GM19463 (cell line): ENCODE results near the gene CCL25.
"Not testable (repeated sequence)": the region's sequence is repeated elsewhere in the genome, so short reads cannot be mapped to it uniquely, and the experiment has no call there.

Source experiments
- ATAC-seq: cut with Tn5 transposase; IDR thresholded peaks from one replicate; pipeline ENCODE4 v1.9.1; 2021; ENCODE audit warnings: mild to moderate bottlenecking, moderate library complexity; ENCODE audit not compliant: unreplicated experiment

The CCL25 gene

DNA sequence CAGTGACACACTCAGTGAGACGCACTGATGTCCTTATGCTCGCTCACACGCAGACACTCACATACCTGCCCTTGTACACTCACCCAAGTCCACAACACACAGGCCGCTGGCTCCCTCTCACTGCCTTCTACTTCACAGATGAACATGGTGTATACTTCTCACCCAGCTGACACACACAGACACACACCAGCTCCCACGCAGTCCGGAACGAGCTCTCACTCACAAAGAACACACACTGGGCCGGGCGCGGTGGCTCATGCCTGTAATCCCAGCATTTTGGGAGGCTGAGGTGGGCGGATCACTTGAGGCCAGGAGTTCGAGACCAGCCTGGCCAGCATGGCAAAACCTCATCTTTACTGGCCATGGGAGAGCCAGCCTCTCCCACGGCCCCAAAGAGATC is 31.6 kb downstream of the CCL25 start:
- no peak for ATAC-seq

DNA sequence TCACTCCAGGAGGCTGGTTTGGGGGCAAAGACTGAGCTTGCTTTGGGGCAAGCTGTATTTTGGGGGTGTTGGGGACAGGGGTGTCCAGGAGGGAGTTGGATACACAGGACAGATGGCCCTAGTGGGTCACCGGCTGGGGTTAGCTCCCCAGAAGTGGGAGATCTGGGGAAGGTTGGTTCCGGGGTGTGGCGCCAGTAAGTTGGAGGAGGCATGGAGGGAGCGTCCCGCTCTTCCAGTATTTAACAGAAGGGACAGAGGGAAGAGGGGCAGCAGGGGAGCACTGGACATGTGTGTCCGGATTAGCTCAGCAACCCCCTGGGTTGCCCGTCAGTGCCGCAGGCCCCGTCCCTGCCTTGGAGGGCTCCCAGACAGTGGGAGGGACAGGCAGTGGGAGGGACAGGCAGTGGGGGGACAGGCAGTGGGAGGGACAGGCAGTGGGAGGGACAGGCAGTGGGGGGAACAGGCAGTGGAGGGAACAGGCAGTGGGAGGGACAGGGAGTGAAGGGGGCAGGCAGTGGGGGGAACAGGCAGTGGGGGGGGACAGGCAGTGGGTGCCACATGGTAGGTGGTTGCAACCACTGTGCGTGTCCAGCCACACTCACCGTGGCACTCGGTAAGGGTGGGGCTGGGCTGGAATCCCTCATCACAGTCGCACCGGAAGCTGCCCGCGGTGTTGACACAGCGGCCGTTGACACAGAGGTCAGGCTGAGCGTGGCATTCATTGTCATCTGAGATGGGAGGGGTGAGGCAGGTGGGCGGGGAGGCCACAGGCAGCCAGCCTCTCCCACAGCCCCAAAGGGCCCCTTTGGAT is 33.2 kb downstream of the CCL25 start:
- ATAC-seq, result no peak

DNA sequence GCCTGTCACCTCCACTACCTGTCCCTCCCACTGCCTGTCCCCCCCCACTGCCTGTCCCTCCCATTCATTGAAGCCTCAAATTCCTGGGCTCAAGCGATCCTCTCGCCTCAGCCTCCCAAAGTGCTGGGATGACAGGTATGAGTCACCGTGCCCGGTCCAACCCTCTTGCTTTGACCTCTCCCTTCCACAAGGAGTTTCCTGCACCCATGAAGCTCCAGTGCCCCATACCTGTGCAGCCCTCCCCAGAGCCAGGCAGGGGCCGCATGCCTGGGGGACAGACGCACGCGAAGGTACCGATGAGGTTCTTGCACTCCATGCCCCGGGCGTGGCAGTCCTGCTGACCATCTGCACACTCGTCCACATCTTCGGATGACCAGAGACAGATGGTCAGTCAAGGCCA is 34.3 kb downstream of the CCL25 start:
- ATAC-seq, result no peak

DNA sequence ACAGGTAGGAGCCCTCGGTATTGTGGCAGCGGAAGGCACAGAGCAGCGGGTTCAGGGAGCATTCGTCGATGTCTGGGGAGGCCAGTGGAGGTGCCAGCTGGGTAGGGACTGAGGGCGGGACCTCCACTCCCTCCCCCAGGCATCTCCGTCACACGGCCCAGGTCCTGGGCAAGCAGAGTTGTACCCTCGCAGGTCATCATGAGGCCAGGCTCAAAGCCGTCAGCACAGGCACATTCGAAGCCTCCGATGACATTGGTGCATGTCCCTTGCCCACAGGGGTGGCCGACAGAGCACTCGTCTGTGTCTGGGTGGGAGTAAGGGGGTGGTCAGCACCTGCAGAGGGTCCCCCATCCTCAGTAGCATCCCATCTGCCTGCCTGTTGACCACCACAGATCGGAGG is 35.3 kb downstream of the CCL25 start:
- no peak for ATAC-seq

DNA sequence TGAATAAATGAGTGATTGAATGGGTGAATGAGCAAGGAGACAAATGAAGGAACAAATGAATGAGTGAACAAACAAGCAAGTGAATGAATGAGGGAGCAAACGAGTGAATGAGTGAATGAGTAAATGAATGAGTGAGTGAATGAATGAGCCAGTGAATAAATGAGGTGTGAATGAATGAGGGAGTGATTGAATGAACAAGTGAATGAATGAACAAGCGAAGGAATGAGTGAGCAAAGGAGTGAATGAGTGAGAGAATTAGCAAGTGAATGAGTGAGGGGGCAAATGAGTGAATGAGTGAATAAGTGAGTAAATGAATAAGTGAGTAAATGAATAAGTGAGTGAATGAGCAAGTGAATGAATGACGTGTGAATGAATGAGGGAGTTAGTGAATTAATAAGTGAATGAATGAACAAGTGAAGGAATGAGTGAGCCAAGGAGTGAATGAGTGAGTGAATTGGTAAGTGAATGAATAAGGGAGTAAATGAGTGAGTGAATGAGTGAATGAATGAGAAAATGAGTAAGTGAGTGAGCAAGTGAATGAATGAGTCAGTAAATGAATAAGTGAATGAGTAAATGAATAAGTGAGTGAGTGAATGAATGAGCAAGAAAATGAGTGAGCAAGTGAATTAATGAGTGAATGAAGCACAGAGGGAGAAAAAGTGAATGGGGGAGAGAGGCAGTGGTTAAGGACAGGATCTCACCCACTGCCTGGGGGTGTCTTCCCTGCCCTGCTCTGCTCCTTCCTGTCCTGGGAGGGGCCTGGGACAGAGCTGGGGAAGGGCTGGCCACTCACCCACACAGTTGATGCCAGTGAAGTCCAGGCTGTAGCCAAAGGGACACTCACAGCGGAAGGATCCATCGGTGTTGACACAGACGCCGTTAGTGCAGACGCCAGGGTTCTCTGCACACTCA is 36.4 kb downstream of the CCL25 start:
- ATAC-seq, result no peak

DNA sequence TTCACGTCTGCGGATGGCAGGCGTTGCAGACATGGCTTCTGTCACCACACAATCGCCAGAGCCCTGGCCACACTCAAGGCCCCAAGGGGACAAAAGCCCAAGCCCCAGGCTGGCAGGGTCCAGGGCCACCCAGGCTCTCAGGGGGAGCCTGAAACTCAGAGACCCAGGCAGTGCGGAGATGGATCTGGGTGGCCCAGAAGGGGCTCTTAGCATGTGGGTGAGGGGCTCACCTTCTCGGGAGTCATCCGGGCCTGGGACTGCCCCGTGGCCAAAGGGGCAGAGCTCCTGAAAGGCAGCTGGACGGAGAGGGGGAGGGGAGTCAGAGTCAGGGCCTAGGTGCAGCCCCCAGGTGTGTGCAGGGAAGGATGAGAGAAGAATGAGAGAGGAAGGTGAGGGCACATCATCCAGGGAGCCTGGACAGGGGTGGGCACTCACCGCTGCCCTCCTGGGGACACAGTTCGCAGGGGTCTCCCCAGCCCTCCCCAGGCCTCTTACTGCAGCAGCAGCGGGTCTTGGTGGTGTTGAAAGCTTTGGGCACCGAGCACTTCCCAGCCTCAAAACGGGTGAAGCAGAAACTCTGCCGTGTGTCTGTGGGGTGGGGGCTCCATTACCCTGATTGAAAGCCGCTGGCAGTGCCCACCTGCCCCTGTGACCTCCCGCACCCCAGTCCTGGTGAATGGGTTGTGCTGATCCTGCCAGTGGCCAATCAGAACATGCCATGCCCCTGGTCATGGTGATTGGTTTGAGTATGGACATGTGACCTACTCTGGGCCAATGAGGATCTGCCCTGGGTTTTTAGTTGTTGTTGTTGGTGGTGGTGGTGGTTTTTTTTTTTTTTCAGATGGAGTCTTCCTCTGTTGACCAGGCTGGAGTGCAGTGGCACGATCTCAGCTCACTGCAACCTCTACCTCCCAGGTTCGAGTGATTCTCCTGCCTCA is 37.4 kb downstream of the CCL25 start:
- no peak for ATAC-seq

DNA sequence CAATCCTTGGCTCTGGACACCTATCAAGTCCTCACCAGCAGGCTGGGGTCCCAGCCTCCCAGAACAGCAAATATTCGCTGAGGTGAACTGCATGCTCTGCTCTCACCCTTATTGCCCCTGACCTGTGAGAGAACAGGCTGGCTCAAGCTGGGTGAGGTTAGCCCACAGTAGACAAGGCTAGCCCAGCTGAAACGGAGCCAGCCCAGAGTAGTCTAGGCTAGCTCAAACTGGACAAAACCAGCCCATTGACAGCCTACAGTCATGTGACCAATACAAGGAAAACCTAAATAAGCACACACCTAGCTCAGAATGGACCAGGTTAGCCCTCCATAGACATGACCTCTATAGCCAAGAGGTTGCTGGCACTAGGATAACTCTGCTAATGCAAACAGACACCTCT is 38.4 kb downstream of the CCL25 start:
- ATAC-seq, result no peak

DNA sequence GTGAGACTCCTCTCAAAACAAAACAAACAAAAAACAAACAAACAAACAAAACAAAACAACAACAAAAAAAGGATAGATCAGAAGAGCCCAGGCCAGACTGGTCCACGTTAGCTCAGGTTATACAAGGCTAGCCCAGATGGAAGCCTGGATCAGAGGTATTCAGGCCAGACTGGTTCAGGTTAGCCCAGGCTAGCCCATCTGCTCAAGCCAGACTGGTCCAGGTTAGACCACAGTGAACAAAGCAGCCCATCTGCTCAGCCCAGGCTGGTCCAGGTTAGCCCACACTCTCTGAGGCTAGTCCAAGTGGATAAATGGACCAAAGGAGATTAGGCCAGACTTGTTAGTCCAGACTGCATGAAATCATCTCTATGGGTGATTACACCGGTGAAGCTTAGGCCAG is 41.2 kb downstream of the CCL25 start:
- ATAC-seq, result no peak

DNA sequence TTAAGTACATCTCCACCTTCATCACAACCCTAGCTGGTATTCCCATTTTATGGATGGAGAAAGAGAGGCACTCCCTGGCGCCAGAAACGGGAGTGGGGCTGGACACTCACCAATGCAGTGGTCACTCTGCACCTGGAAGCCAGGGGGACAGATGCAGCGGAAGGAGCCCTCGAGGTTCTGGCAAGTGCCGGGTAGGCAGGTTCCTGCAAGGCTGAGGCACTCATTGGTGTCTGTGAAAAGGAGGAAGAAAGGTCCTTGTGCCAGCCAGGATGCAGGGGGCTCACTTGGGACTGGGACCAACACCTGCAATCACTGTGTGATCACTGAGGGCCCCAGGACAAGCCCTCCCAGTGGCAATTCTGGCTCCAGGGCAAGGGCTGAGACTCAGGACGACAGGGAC is 41.8 kb downstream of the CCL25 start:
- no peak for ATAC-seq

DNA sequence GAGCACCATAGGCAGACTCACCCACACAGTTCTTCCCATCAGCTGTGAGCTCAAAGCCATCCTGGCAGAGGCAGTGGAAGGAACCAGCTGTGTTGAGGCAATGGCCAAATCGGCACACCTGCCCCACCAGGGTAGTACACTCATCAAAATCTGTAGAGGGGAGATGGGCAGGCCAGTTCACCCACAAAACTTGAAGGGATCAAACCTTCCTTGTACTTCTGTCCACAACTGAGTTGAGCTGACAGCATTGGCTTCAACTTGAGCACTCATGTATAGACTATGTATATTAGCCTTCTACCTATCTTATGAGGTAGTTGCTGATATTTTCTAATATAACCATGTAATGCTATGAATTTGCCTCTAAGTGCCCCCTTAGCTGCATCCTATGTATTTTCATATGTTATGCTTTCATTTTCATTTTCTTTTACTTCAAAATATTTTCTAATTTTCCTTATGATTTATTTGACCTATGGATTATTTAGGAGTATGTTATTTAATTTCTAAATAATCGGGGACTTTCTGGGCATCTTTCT is 42.9 kb downstream of the CCL25 start:
- no peak for ATAC-seq

DNA sequence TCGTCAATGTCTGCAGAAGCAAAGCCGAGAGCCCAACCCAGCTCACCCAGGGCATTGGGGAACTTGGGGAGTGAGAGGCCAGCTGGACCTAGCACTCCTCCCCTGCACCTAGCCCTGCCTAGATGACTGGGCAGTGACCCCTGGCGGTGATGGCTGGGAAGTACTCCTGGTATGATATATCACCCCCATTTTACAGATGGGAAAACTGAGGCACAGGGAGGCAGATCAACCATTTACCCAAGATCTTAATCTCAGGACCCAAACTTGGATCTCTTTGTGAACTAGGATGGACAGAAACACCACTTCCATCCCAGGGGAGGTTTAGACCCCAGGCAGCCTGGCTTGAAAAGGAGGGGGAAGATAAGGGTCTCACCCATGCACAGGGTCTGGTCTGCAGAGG is 43.5 kb downstream of the CCL25 start:
- no peak for ATAC-seq

DNA sequence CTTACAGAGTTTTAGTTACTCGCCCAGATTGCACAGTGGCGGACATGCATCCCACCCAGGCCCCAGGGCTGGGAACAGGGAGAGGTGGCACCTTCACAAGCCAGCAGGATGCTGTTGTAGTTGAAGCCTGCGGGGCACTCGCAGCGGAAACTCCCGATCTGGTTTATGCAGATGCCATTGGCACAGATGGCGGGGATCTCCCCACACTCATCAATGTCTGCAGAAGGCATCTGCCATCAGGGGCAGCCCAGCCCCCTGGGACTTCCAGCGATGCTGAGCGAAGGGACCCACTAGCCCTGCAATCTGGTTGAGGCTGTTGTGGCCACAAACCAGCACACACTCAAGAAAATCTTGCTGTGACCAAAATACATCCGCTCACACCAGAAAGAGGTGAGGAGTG is 44.6 kb downstream of the CCL25 start:
- no peak for ATAC-seq

DNA sequence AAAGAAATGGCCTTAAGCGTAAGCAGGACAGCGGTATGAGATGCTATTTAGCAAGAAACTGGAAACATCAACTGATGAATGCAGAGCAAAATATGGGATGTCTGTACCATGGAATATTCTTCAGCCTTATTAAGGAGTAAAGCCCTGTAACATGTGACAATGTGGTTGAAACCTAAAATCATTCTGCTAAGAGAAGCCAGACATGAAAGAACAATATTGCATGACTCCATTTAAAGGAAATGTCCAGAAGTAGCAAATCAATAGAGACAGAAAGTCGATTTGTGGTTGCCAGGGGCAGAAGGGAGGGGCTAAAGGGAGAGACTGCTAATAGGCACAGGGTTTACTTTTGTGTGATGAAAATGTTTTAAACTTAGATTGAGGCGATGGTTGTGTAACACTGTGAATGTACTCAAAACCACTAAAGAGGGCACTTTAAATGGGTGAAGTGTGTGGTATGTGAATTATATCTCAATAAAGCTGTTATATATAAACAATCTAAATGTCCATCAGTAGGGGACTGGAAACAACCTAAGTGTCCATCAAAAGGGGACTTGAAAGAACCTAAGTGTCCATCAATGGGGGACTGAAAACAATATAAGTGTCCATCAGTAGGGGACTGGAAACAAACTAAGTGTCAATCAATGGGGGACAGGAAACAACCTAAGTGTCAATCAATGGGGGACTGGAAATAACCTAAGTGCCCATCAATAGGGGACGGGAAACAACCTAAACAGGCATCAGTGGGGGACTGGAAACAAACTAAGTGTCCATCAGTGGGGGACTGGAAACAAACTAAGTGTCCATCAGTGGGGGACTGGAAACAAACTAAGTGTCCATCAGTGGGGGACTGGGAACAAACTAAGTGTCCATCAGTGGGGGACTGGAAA is 45.4 kb downstream of the CCL25 start:
- no peak for ATAC-seq

DNA sequence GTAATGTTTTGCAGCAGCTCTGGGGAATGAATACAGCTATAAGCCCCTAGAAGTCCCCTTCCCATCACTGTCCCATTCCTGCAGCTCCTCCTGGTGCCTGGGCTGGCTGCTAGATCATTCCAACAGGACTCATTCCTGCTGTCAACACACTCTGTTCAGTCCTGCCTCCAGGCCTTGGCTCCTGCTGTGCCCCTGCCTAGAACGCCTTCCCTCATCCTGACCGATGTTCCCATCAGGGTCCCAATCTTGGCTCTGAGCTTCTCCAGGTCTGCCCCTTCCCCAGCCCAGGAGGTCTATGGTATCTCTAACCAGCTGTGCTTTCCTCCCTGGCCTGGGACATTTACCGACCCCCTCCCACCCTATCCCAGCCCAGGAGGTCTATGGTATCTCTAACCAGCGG is 48.8 kb downstream of the CCL25 start:
- no peak for ATAC-seq

DNA sequence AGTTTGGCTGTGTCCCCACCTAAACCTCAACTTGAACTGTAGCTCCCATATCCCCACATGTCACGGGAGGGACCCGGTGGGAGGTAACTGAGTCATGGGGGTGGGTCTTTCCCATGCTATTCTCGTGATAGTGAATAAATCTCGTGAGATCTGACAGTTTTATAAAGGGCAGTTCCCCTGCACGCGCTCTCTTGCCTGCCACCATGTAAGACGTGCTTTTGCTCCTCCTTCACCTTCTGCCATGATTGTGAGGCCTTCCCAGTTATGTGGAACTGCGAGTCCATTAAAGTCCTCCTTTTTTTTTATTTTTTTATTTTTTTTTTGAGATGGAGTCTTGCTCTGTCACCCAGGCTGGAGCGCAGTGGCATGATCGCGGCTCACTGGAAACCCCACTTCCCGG is 49.4 kb downstream of the CCL25 start:
- ATAC-seq, result not testable (repeated sequence)

DNA sequence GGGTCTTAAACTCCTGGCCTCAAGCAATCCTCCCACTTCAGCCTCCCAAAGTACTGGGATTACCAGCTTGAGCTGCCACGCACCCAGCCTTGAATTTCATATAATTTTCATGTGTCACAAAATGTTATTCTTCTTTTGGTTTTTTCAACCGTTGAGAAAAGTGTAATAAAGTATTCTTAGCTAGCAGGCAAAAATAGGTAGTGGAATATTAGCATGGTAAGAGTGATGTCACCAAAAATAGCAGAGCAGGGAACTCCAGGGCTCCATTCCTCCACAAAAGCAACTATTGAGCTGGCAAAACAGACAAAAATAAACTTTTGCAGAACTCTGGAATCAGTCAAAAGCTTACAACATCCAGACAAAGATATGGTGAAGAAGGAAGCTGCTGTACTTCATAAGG is 52.9 kb downstream of the CCL25 start:
- ATAC-seq, result no peak

DNA sequence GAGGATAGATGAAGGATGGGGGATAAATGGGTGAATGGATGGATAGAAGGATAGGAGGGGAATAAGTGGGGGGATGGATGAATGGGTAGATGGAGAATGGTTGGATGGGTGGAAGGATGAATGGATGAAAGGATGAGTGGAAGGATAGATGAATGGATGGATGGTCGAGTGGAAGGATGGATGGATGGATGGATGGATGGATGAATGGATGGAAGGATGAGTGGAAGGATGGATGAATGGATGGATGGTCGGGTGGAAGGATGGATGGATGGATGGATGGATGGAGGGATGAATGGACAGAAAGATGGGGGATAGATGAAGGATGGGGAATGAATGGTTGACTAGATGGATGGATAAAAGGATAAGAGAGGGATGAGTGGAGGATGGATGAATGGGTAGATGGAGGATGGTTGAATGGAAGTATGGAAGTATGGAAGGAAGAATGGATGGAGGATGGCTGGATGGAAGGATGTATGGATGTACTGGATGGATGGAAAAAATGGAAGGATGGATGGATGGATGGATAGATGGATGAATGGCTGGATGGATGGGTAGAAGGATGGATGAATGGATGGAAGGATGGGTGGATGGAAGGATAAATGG is 54.8 kb downstream of the CCL25 start:
- ATAC-seq, result no peak

DNA sequence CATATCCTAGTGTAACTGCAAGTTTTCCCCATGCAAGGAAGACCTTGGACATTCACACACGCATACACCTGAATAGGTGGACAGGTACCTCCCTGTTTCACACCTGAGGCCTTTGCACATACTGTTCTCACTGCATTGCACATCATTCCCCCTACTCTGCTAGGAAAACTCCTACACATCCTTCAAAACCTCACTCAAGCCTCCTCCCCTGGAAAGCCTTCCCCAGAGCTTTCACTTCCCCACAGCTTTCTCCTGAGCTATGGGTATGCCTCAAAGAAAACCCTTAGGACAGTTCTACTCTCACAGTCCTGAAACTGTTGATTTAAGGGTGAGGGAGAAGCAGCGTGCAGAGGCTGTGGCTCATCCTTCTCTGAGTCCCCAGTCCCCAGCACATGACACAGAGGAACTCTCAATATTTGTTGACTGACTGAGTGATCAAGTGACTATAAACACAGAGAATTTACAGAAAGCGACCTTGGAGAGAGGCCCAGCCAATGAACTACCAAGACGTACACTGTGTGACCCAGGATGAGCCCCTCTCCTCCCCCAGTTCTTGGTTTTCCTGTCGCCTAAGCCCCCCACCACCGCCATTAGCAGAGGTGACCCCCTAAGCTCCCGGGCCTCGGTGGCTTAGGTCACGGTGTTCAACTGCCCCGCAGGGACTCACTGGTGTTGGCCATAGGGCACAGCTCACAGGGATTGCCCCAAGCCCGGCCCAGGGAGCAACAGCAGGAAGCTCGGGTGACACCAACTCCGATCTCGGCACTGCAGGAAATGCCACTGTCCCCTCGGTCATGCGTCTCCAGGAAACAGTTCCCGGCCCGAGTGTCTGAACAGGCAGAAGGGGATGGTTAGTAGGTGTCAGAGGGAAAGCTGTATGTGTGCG is 56.2 kb downstream of the CCL25 start:
- no peak for ATAC-seq
